Urinary bladder (tissue), 4 donors: ENCODE measurements around the gene TET3. TPM values are rescaled to one million over a fixed set of nuclear protein-coding genes. Genes with fewer than 3 reads are reported as not detected.

Experiments
- DNase-seq: peaks from one replicate; pipeline ENCODE4 v3.0.0-alpha.2; 2015; ENCODE audit errors: extremely low spot score
- H3K27ac ChIP-seq: one replicate; pipeline ENCODE4 v1.5.1; 2013; ENCODE audit warnings: low read depth, mild to moderate bottlenecking, moderate library complexity
- H3K36me3 ChIP-seq: one replicate; pipeline ENCODE4 v1.6.1; 2013; ENCODE audit warnings: mild to moderate bottlenecking, moderate library complexity; ENCODE audit not compliant: insufficient read depth
- H3K4me1 ChIP-seq: one replicate; pipeline ENCODE4 v1.6.1; 2013; ENCODE audit warnings: mild to moderate bottlenecking, moderate library complexity; ENCODE audit not compliant: insufficient read depth
- H3K4me3 ChIP-seq: one replicate; pipeline ENCODE4 v1.5.1; 2013; ENCODE audit warnings: low read depth, low read length
- WGBS: extraction: QIAGEN DNeasy Blood & Tissue Kit; methylation state at CpG from one replicate; pipeline ENCODE4 v1.1.7; 2013; 5-methylcytosine and 5-hydroxymethylcytosine counted together
- polyA plus RNA-seq: library from polyadenylated mRNA; stranded (reverse); fragments of 200-250 nt; gene quantifications from one replicate; pipeline ENCODE4 v1.2.3, GENCODE V29; 2013
- total RNA-seq: library from RNA; depleted of rRNA; stranded (reverse); fragments of >200 nt; gene quantifications from one replicate; pipeline ENCODE4 v1.2.3, GENCODE V29; 2014
- donor health status: healthy with polysubstance abuse.
- donor health status: healthy.

Gene TET3
- total and polyA plus RNA-seq, 2 donors, result 2.5 to 9.1 TPM

DNA sequence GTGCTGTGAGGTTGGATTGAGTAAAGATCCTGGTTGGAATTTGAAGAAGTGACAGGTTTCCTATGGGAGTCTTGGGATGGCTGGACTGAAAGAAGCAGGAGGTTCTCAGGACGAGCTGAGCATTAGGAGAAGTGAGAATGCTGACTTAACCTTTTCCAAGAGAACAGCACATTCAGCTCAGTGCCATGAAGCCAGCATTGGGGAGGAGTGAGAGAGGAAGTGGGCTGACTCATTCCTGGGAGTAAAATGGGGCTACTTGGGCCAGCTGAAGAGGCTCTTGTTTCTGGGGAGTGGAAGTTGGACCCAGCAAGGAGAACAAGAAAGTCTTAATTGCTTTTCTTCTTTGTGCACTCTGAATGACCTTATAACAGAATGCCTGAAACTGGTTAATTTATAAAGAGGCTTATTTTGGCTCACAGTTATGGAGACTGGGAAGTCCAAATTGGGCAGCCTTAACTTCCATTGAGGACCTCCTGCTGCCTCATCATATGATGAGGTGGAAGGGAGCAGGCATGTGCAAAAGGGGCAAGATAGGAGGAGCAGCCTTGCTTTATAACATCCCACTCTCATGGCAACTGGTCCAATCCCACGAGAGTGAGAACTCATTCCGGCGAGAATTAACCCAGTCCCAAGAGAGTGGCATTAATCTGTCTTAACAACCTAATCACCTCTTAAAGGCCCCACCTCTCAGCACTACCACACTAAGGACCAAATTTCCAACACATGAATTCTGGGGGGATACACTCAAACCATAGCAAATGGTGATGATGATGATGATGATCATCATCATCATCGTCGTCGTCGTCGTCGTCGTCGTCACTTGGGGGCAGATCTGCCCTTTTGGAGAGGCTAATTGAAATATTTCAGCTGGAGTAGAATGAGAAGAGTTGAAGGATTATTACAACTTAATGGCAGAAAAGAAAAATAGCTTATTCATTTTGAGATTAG lies 31.9 kb upstream of the TET3 start:
- Histone ChIP-seq H3K4me3 (no peak overlapping the region), H3K27ac (no peak overlapping the region), H3K36me3 (peaks cover 4% of the 10 kb centered on the region), H3K4me1 (no peaks in the 10 kb centered on the region)
- DNase-seq, result no peak
- 78% methylated on average over 12 of the region's 12 CpGs for WGBS

- Histone ChIP-seq H3K27ac (no peak overlapping the region), H3K4me3 (no peak overlapping the region), H3K36me3 (peaks cover 6% of the 10 kb centered on the region), H3K4me1 (no peaks in the 10 kb centered on the region)
- DNase-seq, result no peak
- 90% methylated on average over 5 of the region's 5 CpGs for WGBS
These were observed 28.4 kb upstream of the TET3 start for GRCh38 chr2:73956218-73956865.

DNA sequence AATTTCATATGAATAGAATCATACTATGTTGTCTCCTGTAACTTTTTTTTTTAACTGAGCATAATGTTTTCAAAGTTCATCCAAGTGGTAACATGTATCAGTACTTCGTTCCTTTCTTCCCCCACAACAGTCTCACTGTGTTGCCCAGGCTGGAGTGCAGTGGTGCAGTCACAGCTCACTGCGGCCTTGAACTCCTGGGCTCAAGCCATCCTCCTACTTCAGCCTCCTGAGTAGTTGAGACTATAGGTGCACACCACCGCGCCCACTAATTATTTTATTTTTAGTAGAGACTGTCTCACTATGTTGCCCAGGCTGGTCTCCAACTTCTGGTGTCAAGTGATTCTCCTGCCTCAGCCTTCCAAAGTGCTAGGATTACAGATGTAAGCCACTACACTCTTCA lies 23.4 kb upstream of the TET3 start:
- Histone ChIP-seq H3K36me3 (peaks cover 6% of the 10 kb centered on the region), H3K4me1 (no peaks in the 10 kb centered on the region), H3K4me3 (no peak overlapping the region), H3K27ac (no peak overlapping the region)
- DNase-seq, result no peak
- 96% methylated on average over 4 of the region's 4 CpGs for WGBS

GRCh38 chr2:73961823-73962615 lies 22.7 kb upstream of the TET3 start:
- Histone ChIP-seq H3K4me3 (no peak overlapping the region), H3K27ac (no peak overlapping the region), H3K4me1 (no peaks in the 10 kb centered on the region), H3K36me3 (peaks cover 6% of the 10 kb centered on the region)
- DNase-seq, result no peak
- 87% methylated on average over 12 of the region's 12 CpGs for WGBS

DNA sequence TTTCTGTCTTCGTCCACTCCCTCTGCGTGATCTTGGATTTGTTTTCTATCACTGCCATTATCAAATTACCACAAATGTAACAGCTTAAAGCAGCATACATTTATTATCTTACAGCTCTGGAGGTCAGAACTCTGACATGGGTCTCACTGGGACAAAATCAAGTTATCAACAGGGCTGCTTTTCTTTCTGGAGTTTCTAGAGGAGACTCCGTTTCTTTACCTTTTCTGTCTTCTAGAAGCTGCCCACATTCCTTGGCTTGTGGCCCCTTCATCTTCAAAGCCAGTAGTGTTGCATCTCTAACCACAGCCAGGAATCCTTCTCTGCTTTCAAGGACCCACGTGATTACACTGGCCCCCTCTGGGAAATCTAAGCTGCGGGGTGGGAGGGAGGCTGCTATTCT lies 21.9 kb upstream of the TET3 start:
- H3K27ac ChIP-seq, result no peak overlapping the region
- no peak for DNase-seq
- peaks cover 6% of the 10 kb centered on the region for H3K36me3 ChIP-seq
- WGBS, result 92% methylated on average over 5 of the region's 5 CpGs
- H3K4me1 ChIP-seq, result no peaks in the 10 kb centered on the region
- H3K4me3 ChIP-seq, result no peak overlapping the region

DNA sequence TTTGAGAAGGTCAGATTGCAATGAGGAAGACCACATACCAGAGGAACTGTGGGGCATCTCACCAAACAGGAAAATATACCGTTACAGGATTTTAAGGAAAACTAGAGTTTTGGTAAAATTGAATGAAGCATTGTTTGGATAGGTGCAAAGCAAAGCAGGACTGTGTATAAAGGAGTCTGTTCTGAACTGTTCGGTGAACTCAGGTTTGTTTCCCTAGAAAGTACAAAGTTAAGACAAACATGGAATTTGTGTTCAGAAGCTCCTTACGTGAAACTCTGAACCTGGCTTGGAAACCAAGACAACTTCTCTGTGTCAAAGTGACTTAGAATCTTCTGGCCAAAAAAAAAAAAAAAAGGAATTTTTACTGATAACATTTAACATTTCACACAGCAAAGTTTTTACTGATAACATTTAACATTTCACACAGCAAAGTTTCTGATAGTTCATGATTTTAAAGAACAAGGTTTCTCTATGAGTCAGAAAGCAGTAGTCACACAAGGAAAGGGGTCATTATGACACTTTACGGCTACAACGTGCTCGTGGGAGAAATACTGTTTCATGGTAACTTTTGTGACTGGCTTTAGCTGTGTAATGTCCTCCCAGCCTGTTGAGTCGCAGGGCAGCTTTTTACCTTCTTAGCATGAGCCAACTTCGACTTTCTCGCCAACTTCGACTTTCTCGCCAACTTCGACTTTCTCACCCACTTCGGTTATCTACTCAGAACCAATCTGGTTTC lies 21.2 kb upstream of the TET3 start:
- DNase-seq, result no peak

GRCh38 chr2:73964223-73964622 lies 20.5 kb upstream of the TET3 start:
- DNase-seq, result no peak
- no peak overlapping the region for H3K4me3 ChIP-seq
- H3K36me3 ChIP-seq, result no peaks in the 10 kb centered on the region
- 87% methylated on average over 2 of the region's 2 CpGs for WGBS
- no peaks in the 10 kb centered on the region for H3K4me1 ChIP-seq
- H3K27ac ChIP-seq, result no peak overlapping the region

More for the DNA sequence above, 21.2 kb upstream of the TET3 start:
- Histone ChIP-seq H3K4me1 (no peaks in the 10 kb centered on the region), H3K4me3 (no peak overlapping the region), H3K36me3 (peaks cover 3% of the 10 kb centered on the region), H3K27ac (no peak overlapping the region)
- WGBS, result 78% methylated on average over 13 of the region's 13 CpGs

DNA sequence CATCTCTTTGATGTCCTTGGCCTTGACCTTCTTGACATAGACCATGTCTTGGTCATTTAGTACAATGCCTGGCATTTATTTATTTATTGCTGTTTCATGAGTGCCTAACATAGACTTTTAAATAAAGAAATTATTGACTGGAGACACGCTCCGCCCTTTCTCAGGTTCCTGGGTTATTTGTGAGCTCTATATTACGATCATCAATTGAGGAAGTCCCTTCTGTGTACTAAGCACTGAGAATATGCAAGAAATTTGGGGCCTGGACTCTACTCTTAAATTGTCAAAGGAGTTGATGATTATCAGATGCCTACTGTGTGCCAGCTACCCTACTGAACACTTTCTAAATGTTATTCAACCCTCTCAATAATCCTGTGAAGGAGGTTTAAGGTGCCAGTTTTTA lies 19.7 kb upstream of the TET3 start:
- H3K4me3 ChIP-seq, result no peak overlapping the region
- no peaks in the 10 kb centered on the region for H3K4me1 ChIP-seq
- H3K27ac ChIP-seq, result no peak overlapping the region
- 95% methylated on average over 3 of the region's 3 CpGs for WGBS
- DNase-seq, result no peak
- H3K36me3 ChIP-seq, result no peaks in the 10 kb centered on the region

GRCh38 chr2:73968357-73968937 lies 16.3 kb upstream of the TET3 start:
- Histone ChIP-seq H3K36me3 (no peaks in the 10 kb centered on the region), H3K4me1 (no peaks in the 10 kb centered on the region), H3K4me3 (no peak overlapping the region), H3K27ac (no peak overlapping the region)
- 85% methylated on average over 8 of the region's 8 CpGs for WGBS
- DNase-seq, result no peak

GRCh38 chr2:73969356-73969755 lies 15.4 kb upstream of the TET3 start:
- Histone ChIP-seq H3K27ac (no peak overlapping the region), H3K36me3 (no peaks in the 10 kb centered on the region), H3K4me1 (no peaks in the 10 kb centered on the region), H3K4me3 (no peak overlapping the region)
- 79% methylated on average over 4 of the region's 4 CpGs for WGBS
- no peak for DNase-seq

GRCh38 chr2:73970141-73970803 lies 14.4 kb upstream of the TET3 start:
- Histone ChIP-seq H3K4me3 (no peak overlapping the region), H3K4me1 (no peaks in the 10 kb centered on the region), H3K36me3 (no peaks in the 10 kb centered on the region), H3K27ac (no peak overlapping the region)
- 90% methylated on average over 6 of the region's 6 CpGs for WGBS
- no peak for DNase-seq

- DNase-seq, result no peak
- Histone ChIP-seq H3K4me3 (no peak overlapping the region), H3K27ac (no peak overlapping the region), H3K4me1 (no peaks in the 10 kb centered on the region), H3K36me3 (no peaks in the 10 kb centered on the region)
- 33% methylated on average over 7 of the region's 7 CpGs for WGBS
These were observed 13.7 kb upstream of the TET3 start for GRCh38 chr2:73970850-73971471.
